Stimulated activated CD4-positive, alpha-beta T cell treated with anti-CD3 and anti-CD28 coated beads, Interleukin-1b, Interleukin-23, amount 100 ng/mL, for 48 hours (primary cell): ENCODE measurements around the gene ZNF362.

Experiments used
- DNase-seq: peaks from one replicate; pipeline ENCODE4 v3.0.0-alpha.2; 2020

The ZNF362 gene

GRCh38 chr1:33270379-33270778 lies 14.1 kb downstream of the ZNF362 start:
- no peak for DNase-seq

DNA sequence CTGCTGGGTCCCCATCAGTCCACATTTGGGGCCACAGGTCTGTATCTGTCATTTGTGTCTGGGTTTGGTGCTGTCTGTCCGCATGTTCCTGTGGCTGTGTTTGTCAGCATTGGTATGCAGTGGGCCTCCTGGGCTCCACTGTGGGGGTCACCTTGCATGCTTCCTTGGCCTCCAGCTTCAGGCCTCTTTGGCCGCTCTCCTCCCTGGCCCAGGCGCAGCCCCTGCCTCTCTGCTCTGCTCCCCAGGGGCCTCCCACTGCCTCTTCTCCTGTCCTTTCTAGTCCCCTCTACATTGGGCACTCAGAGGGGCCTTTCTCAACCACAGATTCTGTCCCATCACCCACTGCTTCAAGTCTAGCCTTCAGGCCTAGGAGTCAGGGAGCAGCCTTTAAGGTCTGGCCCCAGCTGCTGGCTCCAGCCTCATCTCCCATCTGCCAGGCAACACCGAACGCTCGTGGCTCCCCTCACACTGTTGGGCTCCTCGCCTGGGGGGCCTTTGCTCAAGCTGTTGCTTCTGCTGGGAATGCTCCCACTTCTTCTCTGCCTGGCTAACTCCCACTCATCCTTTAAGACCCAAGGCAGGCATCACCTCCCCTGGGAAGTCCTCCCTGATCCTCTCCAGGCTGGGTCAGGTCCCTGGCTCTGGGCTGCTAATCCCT lies 14.6 kb downstream of the ZNF362 start:
- DNase-seq: no peak

GRCh38 chr1:33271666-33272505 lies 15.6 kb downstream of the ZNF362 start:
- no peak for DNase-seq

- no peak for DNase-seq
Measured at GRCh38 chr1:33272509-33272908, 16.2 kb downstream of the ZNF362 start.

DNA sequence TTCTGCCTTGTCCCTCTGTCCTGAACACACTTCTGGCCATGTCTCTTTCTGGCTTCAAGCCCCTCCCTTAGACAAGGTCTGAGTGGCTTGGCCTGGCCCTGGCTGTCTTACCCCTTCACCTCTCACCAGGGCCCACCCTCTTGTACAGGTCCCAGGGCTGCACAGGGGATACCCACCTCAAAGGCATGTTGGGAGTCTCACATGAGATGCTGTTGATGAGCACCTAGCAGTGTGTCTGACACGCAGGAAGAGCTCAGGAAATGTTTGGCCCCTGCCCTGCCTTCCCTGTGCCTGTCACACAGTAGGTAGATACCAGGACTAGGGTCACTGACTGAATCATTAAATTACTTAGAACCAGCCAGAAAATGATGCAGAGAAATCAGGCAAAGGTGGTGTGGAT lies 16.6 kb downstream of the ZNF362 start:
- DNase-seq: no peak

DNA sequence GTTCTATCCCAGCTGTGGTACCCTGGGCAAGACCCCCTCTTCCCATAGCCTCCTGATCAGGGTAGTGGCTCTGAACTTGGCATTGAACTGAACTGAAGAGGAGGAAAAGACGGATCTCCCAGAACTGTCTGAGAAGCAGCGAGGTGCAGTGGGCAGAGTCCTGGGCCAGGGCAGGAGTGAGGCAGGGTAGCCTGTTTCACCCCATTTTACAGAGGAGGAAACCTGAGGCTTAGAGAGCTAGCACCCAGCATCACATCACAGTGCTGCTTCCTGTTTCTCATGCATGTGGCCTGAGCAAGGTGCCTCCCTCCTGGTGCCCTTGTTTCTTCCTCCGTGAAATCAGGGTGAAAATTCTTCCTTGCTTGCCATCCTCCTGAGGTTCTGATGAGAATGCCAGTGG lies 17.1 kb downstream of the ZNF362 start:
- DNase-seq: no peak

- DNase-seq: no peak
Measured at GRCh38 chr1:33273961-33274371, 17.7 kb downstream of the ZNF362 start.

- DNase-seq: no peak
Measured at GRCh38 chr1:33274446-33274845, 18.2 kb downstream of the ZNF362 start.

GRCh38 chr1:33275195-33275594 lies 18.9 kb downstream of the ZNF362 start:
- no peak for DNase-seq

GRCh38 chr1:33275706-33276572 lies 19.6 kb downstream of the ZNF362 start:
- no peak for DNase-seq

DNA sequence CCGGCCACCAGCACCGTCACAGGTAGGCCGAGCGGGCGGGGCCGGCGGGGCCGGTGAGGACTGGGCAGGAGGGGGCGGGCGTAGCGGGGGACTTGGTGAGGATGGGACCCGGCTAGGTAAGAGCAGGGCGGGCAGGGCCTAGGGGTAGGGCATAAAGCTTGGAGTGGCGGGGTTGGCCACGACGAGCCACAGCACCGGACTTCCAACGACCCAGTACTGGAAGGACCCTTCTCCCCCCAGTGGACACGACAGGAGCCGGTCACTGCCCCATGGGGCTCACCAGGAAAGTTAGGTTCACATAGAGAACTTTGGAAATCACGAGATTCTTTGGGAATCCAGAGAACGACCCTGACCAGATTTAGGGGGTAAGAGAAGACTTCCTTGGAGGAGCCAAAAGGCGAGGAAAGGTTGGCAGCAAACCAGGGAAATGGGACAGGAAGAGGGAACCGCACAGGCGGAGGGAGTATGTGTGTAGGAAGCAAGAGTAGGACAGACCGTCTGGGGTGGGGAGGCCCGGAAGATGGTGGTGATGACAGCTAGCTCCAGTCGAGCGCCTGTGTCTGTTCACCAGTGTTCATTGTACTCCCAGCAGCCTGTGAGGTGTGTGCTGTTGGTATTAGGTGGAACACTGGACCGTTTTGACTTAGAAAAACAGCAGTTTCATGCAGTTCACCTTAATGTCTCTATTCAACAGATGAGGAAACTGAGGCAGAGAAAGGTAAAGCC lies 20.4 kb downstream of the ZNF362 start:
- no peak for DNase-seq

DNA sequence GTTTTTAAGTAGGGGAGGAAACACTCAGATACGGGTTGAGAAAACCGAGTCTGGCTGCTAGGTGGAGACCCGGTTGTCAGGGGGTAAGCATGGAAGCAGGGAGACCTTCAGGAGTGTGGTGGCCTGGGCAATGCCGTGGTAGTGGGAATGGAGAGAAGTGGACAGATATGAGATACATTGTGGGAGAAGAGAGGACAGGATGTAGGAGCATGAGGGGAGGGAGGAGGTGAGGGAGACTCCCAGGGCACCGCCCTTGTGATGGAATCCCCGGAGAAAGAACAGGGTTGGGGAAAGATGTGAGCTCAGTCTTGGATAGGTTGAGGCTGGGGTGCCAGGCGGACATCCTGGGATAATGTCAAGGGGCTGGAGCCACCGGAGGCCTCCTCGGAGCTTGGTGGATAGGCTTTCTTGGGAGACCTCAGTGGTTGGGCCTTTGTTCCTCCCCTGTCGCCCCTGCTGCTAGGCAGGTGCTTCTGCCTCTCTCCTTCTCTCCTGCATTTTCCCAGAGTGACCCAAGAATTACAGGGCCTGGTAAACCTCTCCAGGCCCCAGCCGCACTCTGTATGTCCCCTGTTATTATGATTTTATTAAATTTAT lies 21.3 kb downstream of the ZNF362 start:
- no peak for DNase-seq

DNA sequence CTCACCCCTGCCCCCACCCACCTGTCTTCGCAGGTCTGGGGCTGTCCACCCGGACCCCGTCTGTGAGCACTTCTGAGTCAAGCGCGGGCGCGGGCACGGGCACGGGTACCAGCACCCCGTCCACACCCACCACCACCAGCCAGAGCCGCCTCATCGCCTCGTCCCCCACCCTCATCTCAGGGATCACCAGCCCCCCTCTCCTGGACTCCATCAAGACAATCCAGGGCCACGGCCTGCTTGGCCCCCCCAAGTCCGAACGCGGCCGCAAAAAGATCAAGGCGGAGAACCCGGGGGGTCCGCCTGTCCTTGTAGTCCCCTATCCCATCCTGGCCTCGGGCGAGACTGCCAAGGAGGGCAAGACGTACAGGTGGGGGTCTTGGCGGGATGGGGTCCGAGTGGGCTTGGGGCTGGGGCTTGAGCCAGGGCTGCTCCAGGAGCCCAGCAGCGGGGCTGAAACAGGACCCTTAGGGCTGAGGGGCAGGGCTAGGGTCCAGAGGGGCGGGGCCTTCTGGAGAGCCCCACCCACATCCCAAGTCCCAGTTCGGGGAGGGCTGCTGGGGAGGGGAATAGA lies 23.9 kb downstream of the ZNF362 start:
- DNase-seq: no peak

GRCh38 chr1:33281554-33282303 lies 25.4 kb downstream of the ZNF362 start:
- no peak for DNase-seq

DNA sequence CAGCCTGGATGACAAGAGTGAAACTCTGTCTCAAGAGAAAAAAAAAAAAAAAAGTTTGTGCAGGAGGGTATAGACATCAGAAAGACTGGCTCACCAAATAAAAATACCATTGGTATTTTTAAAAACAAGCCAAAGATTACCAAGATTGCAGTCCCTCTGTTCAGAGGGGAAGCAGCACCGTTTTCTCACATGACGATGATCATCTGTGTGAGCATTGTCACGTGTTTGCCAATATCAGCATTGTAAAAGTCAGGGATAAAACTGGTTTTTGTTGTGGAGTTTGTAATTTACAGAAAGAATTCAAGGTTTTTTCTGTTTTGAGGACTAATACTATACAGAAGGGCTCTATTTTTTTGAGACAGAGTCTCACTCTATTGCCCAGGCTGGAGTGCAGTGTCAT lies 26.5 kb downstream of the ZNF362 start:
- no peak for DNase-seq

- no peak for DNase-seq
Measured at GRCh38 chr1:33284049-33284448, 27.8 kb downstream of the ZNF362 start.

- no peak for DNase-seq
Measured at GRCh38 chr1:33286451-33287185, 30.3 kb downstream of the ZNF362 start.

- DNase-seq: no peak
Measured at GRCh38 chr1:33287317-33287716, 31.0 kb downstream of the ZNF362 start.

DNA sequence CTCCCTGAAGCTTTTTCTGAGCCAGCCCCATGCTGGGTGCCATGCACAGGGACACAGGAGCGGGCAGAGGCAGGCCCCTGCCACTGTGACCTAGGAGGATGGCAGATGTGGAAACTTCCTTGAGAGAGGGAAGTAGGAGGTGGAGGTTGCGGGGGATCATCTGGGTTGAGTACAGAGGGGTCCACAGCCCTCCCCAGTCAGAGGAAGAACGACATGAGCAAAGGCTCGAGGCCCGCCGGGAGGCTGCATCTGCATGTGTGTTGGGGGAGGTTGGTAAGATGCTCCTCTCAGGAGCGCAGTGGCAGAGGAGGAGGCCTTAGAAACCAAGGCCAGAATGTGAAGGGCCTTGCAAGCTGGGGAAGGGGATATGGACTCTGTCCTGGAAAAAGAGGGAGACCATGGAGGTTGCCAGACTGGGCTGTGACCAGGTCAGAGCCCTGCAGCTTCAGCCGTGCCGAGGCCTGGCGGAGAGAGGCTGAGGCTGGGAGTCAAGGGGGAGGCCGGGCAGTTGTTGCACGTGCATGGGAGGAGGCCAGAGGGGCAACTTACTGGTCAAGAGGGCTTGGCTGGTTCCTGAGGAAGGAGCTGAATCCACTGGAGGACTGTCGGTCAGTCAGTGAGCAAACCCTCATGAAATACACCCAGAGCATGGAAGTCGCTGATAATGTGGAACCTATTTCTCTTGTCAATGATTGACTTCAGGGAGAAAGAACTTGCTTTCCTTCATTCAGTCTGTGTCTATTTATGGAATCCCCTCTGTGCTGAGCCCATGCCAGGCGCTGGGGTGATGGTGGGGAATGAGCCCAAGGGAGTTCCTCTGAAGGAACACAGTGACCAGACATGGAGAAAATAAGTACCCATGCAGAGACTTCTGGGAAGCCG lies 32.9 kb downstream of the ZNF362 start:
- DNase-seq: no peak

GRCh38 chr1:33289858-33290154 lies 33.5 kb downstream of the ZNF362 start:
- DNase-seq: no peak
